ENCODE data around the gene TNFRSF25.

- no peak for TF ChIP-seq SIX5 (IDR thresholded peaks at IDR 0.05; ENCODE audit: low read depth, low read length)
- no peak for TF ChIP-seq CTCF (IDR thresholded peaks at IDR 0.05; ENCODE audit: control extremely low read depth in 1 of 3, insufficient read depth in 1 of 3, low read depth in 1 of 3, low read length in 3 of 3)
- no peak for TF ChIP-seq POLR2A (IDR thresholded peaks at IDR 0.05; ENCODE audit: control extremely low read depth in 1 of 2, low read depth in 2 of 2, low read length in 2 of 2)
- TF ChIP-seq TBP (IDR thresholded peaks at IDR 0.05; ENCODE audit: low read depth, low read length), result no peak; the same call in 1 of the 2 replicates
- TF ChIP-seq JUN (IDR thresholded peaks at IDR 0.05; ENCODE audit: low read depth, low read length), result no peak
- no peak for TF ChIP-seq ATF3 (IDR thresholded peaks at IDR 0.05; ENCODE audit: insufficient read depth, low read depth, low read length)
- TF ChIP-seq CREB1 (IDR thresholded peaks at IDR 0.05), result no peak
- TF ChIP-seq EZH2 (IDR thresholded peaks at IDR 0.05; ENCODE audit: low read depth, low read length, severe bottlenecking), result no peak
- 0 out of 2 replicates have a peak, but pooled peaks have one; percentile 19 for TF ChIP-seq SUZ12 (IDR thresholded peaks at IDR 0.05; ENCODE audit: low read length)
- no peak for TF ChIP-seq RAD21 (IDR thresholded peaks at IDR 0.05 in 1 of 2, conservative IDR thresholded peaks at IDR 0.05 in 1 of 2; ENCODE audit: low read depth in 2 of 2, low read length in 2 of 2)
- no peak for TF ChIP-seq KDM5A (IDR thresholded peaks at IDR 0.05; ENCODE audit: low read length)
These were observed at the start of gene TNFRSF25 for GRCh38 chr1:6466023-6466422.

Measured in H1 (cell line).